Right forelimb (tissue), 1 donor: ENCODE results near the gene TMEM87B.
"Not testable (repeated sequence)": the region's sequence is repeated elsewhere in the genome, so short reads cannot be mapped to it uniquely, and the experiment has no call there.

Experiments used
- DNase-seq: peaks from one replicate; pipeline ENCODE4 v3.0.0-alpha.2; 2018

The TMEM87B gene

GRCh38 chr2:112033600-112033999, 21.5 kb upstream of the TMEM87B start:
- DNase-seq = no peak

DNA sequence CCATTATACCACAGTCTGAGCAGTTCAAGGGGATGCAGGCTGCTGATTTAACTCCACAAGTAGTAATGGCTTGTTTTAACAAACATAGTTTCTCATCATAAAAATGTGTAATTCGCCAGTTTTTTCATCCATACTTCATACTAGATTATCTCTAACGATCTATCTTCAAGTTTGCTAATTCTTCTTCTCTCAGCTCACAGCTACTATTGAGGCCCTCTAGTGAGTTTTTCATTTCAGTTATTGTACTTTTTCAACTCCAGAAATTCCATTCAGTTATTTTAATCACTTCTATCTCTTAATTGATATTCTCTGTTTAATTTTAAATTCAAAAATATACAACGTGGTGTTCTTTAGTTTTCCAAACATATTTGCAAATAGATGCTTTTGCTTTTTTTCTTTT, 20.1 kb upstream of the TMEM87B start:
- no peak for DNase-seq

- no peak for DNase-seq
Observed at GRCh38 chr2:112035786-112036185, 19.3 kb upstream of the TMEM87B start.

DNA sequence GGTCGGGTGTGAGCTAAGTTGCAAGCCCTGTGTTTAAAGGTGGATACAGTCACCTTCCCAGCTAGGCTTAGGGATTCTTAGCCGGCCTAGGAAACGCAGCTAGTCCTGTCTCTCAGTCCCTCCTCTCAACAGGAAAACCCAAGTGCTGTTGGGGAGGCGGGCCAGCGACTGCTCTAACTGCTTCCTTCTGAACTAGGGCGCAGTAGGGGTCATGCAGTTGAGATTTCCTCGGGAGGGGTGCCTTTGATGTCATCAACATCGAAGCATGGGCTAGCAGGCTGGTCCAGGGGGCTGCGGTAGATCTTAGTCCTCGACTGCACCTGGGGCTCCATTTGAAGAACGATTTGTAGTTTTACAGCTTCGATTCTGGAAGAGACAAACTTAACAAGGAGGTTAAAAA, 15.5 kb upstream of the TMEM87B start:
- not testable (repeated sequence) for DNase-seq

DNA sequence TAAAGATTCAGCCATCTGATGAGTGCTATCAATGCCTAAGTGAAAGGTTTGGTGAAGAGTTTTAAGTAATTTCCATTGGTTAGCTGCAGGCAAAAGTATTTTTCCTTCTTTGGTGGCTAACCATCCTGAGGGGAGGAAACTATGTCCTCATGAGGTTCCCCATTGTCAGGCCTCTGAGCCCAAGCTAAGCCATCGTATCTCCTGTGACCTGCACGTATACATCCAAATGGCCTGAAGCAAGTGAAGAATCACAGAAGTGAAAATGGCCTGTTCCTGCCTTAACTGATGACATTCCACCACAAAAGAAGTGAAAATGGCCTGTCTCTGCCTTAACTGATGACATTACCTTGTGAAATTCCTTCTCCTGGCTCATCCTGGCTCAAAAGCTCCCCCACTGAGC, 15.0 kb upstream of the TMEM87B start:
- not testable (repeated sequence) for DNase-seq

DNA sequence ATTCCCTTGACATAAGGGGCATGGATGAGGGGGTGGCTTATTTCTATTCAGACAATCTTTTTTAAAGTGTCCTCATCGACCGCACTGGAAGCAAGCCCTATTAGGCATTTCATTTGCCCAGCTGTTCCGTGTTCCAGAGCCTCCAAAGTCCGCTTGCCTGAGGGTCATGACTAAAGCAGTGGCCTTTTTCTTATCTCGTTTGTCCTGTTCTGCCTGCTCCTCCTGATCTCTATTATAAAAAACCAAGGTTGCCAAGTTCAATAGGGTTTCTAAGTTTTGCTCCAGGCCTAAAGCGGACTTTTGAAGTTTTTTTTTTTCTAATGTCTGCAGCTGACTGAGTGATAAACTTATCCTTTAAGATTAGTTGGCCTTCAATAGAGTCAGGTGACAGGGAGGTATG, 13.6 kb upstream of the TMEM87B start:
- not testable (repeated sequence) for DNase-seq

DNA sequence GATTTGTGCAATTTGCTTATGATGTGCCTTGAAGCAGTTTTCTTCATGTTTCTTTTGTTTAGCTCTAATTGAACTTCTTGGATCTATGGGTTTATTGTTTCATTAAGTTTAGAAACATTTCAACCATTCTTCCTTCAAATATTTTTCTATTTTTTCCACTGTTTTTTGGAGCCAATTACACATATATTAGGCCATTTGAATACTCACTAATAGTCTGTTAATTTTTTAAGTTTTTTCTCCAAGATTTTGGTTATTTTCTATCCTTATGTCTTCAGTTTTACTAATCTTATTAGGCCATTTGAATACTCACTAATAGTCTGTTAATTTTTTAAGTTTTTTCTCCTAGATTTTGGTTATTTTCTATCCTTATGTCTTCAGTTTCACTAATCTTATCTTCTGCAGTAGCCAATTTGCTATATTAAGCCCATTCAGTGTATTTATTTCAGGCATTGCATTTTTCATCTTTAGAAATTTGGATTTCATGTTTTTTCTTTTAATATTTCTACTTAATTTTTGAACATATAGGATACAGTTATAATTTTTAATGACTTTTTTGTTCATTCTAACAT, 9.5 kb upstream of the TMEM87B start:
- DNase-seq = no peak

DNA sequence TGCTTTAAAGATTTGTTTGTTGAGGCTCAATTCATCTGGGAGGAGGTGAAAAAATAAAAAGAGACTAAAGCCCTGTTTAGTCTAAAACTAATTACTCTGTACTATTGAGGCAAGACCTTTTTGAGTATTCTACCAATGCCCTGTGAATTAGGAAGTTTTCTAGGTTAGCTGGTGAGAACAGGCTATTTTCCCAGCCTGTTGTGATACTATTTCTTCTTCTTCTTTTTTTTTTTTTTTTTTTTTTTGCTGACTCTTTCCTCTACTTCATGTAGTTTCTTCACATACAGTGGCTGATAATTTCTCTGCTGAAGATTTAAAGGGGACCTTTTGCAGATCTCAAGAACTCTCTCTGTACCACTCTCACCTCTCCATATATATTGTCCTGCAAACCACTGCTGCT, 8.8 kb upstream of the TMEM87B start:
- no peak for DNase-seq

DNA sequence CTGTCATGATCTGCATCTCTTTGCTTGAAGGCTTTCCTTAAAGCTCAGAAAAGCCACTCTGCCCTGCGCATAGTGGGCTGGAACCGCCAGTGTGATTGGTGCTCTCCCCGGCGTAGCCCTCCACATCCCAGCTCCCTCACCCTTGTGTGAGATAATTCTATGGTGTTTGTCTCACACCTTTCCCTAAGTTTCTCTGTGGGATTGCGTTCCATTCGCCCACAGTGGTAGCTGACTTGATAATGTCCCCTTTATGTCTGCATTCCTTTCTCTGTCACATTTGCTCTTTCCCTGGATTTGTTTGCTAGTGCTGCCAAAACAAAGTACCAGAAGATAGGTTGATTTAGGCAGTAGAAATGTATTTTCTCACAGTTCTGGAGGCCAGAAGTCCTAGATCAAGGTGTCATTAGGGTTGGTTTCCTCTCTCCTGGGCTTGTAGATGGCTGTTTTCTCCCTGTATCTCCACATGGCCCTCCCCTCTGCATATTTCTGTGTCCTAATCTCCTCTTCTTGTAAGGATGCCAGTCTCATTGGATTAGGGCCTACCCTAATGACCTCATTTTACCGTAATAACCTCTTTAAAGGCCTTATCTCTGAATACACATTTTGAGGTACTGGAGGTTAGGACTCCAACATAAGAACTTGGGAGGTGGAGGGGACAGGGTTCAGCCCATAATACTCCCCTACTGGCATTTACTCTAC, 7.4 kb upstream of the TMEM87B start:
- DNase-seq = no peak

DNA sequence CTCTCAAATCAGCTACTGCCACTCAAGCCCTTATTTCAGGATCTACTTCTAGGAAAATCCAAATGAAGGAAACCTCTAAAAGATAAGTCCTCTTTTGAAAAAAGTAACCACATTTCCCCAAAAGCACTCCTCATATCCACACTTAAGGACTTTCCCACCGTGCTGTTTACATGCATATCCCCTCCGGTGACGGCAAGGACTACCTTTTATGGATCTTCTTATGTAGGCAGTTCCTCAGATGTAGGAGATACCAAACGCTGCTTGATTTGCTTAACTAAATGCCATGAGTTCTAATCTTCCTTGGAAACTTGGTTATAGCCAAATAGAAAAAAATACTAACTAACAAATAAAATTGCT, 6.9 kb upstream of the TMEM87B start:
- DNase-seq = no peak

- no peak for DNase-seq
Observed at GRCh38 chr2:112048887-112049286, 6.2 kb upstream of the TMEM87B start.

- no peak for DNase-seq
Observed at GRCh38 chr2:112050316-112050715, 4.8 kb upstream of the TMEM87B start.

GRCh38 chr2:112053917-112054846, 887 bp upstream of the TMEM87B start:
- DNase-seq = peak; percentile 98

DNA sequence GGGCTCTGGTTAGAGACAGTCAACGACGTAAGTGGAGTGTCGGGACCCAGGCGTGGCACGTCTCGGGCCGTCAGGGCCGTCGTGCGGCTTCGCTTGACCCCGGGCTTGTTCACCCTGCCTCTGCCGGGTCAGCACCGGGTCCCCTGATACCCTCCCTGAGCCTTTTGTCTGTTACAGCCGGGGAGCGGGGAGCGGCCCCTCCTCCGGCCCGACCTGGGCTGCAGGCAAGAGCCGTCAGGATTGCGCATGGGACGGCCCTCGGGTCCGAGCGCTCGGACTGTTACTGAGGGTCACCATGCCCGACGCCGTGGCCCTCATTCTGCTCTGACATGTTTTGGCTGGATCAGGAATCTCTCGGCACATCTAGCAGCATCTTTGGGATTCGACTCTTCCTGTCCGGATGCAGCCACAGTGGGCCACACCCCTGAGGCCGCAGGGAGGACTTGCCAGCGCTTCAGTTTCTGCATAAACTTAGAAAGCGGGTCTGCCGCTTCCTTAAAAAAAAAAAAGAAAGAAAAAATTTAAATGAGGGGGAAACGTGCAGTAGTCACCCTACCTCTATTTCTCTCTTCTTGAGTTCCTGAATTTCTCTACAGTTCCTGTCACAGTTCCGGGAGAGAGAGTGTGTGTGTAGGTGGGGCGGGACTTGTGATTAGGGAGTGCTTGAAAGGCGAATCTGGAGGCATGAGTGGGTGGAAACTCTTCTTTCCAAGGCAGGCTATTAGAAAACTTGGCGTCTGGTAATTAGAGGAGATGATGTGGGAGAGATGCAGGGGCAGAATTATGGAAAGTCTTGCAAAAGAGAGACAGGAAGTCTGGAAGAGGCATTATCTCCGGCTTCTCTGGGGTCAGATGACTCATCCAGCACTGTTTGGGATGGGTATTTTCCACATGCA, 909 bp downstream of the TMEM87B start:
- peak; percentile 81 for DNase-seq

DNA sequence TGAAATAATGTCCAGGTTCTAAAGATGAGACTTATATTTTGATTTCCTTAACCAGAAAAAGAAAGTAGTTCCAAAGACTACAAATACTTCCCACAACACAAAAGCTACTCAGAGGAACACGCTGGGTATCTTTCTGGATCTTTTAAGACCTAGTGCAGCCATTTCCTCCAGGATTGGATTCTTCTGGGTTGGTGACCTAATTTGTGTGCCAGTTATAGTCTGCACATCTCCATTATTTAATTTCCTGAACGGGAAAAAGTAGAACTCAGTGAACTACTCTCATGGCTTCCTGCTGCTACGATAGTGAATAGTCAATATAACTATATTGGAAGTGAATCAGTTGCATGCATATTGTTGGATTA, 1.5 kb downstream of the TMEM87B start:
- DNase-seq = no peak

DNA sequence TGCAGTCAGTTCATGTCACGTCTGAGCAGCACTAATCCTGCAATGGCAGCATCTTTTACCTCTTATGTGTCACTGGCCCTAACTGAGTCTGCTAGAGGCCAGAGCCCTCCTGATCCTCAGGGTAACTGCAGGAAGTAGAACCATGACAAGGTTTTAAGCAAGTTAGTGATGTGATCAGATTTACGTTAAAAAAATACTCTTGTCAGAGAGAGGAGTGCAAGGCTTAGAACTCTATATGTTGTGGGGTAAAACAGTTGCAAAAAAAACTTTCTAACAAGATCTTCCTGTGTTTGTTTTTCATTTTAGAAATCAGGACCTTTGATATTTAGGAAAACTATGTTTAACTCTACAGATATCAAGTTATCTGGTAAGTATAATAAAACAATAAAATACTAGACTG, 4.6 kb downstream of the TMEM87B start:
- no peak for DNase-seq

- no peak for DNase-seq
Observed at GRCh38 chr2:112061299-112061698, 6.2 kb downstream of the TMEM87B start.

DNA sequence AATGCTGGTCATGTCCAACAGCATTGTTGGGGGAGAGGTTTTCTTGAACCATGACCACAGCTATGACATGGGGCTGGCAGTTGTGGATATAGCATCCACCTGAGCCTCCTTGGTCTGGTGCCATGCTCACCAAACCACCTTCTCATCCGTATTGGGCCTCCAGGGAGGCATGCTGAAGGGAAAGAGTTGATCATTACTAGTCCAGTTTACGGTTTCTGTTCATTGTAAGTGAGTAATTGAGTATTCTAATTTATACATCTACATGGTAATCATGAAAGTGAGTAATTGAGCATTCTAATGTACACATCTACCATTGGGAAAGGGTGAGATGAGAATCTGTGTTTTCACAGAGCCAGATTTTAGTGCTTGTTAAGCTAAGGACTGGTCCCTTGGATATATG, 6.8 kb downstream of the TMEM87B start:
- DNase-seq = no peak

DNA sequence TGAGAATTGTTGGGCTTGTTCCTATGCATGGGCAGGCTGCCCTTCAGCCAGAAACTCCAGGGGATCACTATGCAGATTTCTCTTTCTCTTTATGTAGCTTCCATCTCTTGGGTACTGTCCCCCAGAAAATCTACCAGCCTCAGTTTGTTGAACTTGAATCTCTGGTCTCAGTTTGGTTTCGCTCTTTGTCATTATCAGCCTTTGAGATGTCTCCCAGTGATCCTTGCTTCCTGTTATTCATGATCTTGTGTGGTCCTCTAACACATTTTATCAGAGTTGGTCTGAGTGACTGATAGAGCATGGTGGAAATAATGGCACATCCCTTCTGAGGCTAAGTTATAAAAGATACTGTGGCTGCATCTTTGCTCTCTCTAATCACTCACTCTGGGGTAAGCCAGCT, 7.8 kb downstream of the TMEM87B start:
- DNase-seq = no peak

DNA sequence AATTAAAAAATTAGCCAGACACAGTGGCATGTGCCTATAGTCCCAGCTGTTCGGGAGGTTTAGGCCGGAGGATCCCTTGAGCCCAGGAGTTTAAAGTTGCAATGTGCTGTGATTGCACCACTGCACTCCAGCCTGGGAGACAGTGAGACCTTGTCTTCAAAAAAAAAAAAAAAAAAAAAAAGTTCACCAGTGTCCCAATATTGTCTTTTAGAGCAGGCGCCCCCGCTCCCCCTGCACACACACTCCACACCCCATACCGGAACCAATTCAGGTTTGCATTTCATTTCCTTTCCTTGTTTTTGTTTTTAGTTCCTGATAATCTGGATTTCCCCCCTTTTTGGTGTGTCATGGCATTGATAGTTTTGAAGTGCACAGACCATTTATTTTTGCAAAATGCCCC, 10.4 kb downstream of the TMEM87B start:
- DNase-seq = no peak

DNA sequence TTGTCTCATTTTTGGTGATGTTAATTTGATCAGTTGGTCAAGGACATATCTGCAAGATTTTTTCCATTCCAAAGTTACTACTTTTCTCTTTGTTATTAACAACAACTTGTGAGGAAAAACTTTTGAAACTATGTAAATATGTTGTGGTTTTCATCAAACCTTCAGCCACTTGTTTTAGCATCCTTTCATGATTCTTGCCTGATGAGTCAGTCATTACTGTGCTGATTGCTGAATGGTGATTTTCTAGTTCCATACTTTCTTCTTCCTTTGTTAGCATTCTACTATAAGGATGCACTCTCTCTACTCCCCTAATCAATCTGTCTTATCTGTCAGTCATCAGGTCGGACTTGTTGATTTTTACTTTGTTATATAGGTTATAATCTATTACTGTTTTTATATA, 10.9 kb downstream of the TMEM87B start:
- DNase-seq = no peak

DNA sequence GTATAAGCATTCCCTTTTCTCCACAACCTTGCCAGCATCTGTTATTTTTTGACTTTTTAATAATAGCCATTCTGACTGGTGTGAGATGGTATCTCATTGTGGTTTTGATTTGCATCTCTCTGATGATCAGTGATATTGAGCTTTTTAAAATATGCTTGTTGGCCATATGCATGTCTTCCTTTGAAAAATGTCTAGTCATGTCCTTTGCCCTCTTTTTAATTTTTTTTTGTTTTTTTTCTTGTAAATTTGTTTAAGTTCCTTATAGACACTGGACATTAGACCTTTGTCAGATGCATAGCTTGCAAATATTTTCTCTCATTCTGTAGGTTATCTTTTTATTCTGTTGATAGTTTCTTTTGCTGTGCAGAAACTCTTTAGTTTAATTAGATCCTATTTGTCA, 14.7 kb downstream of the TMEM87B start:
- DNase-seq = not testable (repeated sequence)

GRCh38 chr2:112073875-112074274, 18.8 kb downstream of the TMEM87B start:
- no peak for DNase-seq
